ENCODE measurements around the gene VHLL. TPM values are rescaled to one million over a fixed set of nuclear protein-coding genes. Genes with fewer than 3 reads are reported as not detected.

The VHLL gene
- polyA plus RNA-seq, 1 of the 3 experiments (the other 2 are of a cell fraction): not detected

- no peaks in the 10 kb centered on the region for H3K27me3 ChIP-seq (ENCODE audit: insufficient read depth)
- H3K36me3 ChIP-seq (replicated peaks in 1 of 2; ENCODE audit: control insufficient read depth in 1 of 2, insufficient read depth in 2 of 2, low read length in 1 of 2): peaks cover 4 to 17% of the 10 kb centered on the region in 2 experiments
- H4K20me1 ChIP-seq (ENCODE audit: insufficient read depth): peaks cover 15% of the 10 kb centered on the region
- no peak overlapping the region for H3K4me3 ChIP-seq (ENCODE audit: low read depth in 2 of 2, low read length in 1 of 2)
- peaks cover 10 to 17% of the 10 kb centered on the region in 2 experiments; a peak in 2 of 4 replicates for H3K4me1 ChIP-seq (ENCODE audit: control insufficient read depth in 1 of 2, insufficient read depth in 2 of 2, low read depth in 1 of 2, low read length in 1 of 2)
- TF ChIP-seq YY1 (IDR thresholded peaks at IDR 0.05; ENCODE audit: low read depth) (no peak), TAF1 (IDR thresholded peaks at IDR 0.05; ENCODE audit: borderline replicate concordance, low read depth, low read length) (no peak), CTCF (IDR thresholded peaks at IDR 0.05) (no peak), NFIC (IDR thresholded peaks at IDR 0.05; ENCODE audit: borderline replicate concordance) (no peak), EP300 (IDR thresholded peaks at IDR 0.05; ENCODE audit: borderline replicate concordance in 1 of 2, low read depth in 1 of 2, low read length in 1 of 2) (no peak), FOXM1 (IDR thresholded peaks at IDR 0.05; ENCODE audit: low read depth) (no peak), TCF12 (IDR thresholded peaks at IDR 0.05) (no peak)
- no peaks in the 10 kb centered on the region for H3K9me2 ChIP-seq
- no peak overlapping the region for H3K27ac ChIP-seq (ENCODE audit: low read depth in 2 of 2, low read length in 1 of 2)
- 89% methylated on average over 5 of the region's 21 CpGs for WGBS (ENCODE audit: low lambda C conversion rate)
- DNase-seq: no peak
- H2AFZ ChIP-seq (ENCODE audit: low read depth): no peak overlapping the region
- POLR2A ChIA-PET: interaction anchor here (0.8 kb wide), 1 partner anchor 10 kb away, joined by 3 read pairs; the partner anchor contains the start of gene GLMP
- CTCF ChIA-PET: interaction anchor here (1.2 kb wide), 1 partner anchor 50 kb away, joined by 3 read pairs; no protein-coding TSS in a partner anchor
- H3K9ac ChIP-seq: no peak overlapping the region
- peaks cover 20% of the 10 kb centered on the region for H3F3A ChIP-seq (replicated peaks; ENCODE audit: insufficient read depth)
- no peaks in the 10 kb centered on the region for H3K9me3 ChIP-seq
- H3K79me2 ChIP-seq (ENCODE audit: insufficient read depth): peaks cover 33% of the 10 kb centered on the region
- no peak overlapping the region for H3K4me2 ChIP-seq
Observed at GRCh38 chr1:156285437-156285836, 13.7 kb downstream of the VHLL start.

GRCh38 chr1:156284757-156285156 lies 14.3 kb downstream of the VHLL start:
- Histone ChIP-seq H3K4me3 (ENCODE audit: low read depth in 2 of 2, low read length in 1 of 2) (no peak overlapping the region), H3K36me3 (replicated peaks in 1 of 2; ENCODE audit: control insufficient read depth in 1 of 2, insufficient read depth in 2 of 2, low read length in 1 of 2) (peaks cover 8 to 14% of the 10 kb centered on the region in 2 experiments), H3K9me3 (no peaks in the 10 kb centered on the region), H4K20me1 (ENCODE audit: insufficient read depth) (peaks cover 22% of the 10 kb centered on the region), H3K4me2 (no peak overlapping the region), H3K9me2 (no peaks in the 10 kb centered on the region), H3K27me3 (ENCODE audit: insufficient read depth) (no peaks in the 10 kb centered on the region), H3K79me2 (ENCODE audit: insufficient read depth) (peaks cover 39% of the 10 kb centered on the region), H3K9ac (no peak overlapping the region), H3K27ac (ENCODE audit: low read depth in 2 of 2, low read length in 1 of 2) (no peak overlapping the region), H3K4me1 (ENCODE audit: control insufficient read depth in 1 of 2, insufficient read depth in 2 of 2, low read depth in 1 of 2, low read length in 1 of 2) (peaks cover 10 to 17% of the 10 kb centered on the region in 2 experiments; a peak in 2 of 4 replicates), H2AFZ (ENCODE audit: low read depth) (no peak overlapping the region), H3F3A (replicated peaks; ENCODE audit: insufficient read depth) (peaks cover 14% of the 10 kb centered on the region)
- DNase-seq: no peak
- WGBS (ENCODE audit: low lambda C conversion rate): 91% methylated on average over 4 of the region's 4 CpGs
- TF ChIP-seq ELF1 (IDR thresholded peaks at IDR 0.05): no peak
- TF ChIP-seq MXI1 (IDR thresholded peaks at IDR 0.05; ENCODE audit: low read depth, low read length): no peak
- no peak for TF ChIP-seq IRF3 (IDR thresholded peaks at IDR 0.05; ENCODE audit: low read depth, low read length)
- TF ChIP-seq CHD2 (IDR thresholded peaks at IDR 0.05; ENCODE audit: low read length, partially characterized antibody): no peak
- no peak for TF ChIP-seq TAF1 (IDR thresholded peaks at IDR 0.05; ENCODE audit: borderline replicate concordance, low read depth, low read length)
- no peak for TF ChIP-seq MEF2A (IDR thresholded peaks at IDR 0.05; ENCODE audit: borderline replicate concordance, low read depth)
- no peak for TF ChIP-seq EP300 (IDR thresholded peaks at IDR 0.05; ENCODE audit: borderline replicate concordance in 1 of 2, low read depth in 1 of 2, low read length in 1 of 2)
- TF ChIP-seq FOXM1 (IDR thresholded peaks at IDR 0.05; ENCODE audit: low read depth): no peak
- TF ChIP-seq NRF1 (IDR thresholded peaks at IDR 0.05; ENCODE audit: low read depth, low read length): no peak
- TF ChIP-seq FOXJ3 (CRISPR knock-in tag; IDR thresholded peaks at IDR 0.05): no peak
- no peak for TF ChIP-seq RFX5 (IDR thresholded peaks at IDR 0.05; ENCODE audit: low read length)
- no peak for TF ChIP-seq TCF12 (IDR thresholded peaks at IDR 0.05)
- no peak for TF ChIP-seq POLR2AphosphoS5 (IDR thresholded peaks at IDR 0.05; ENCODE audit: low read depth, low read length)
- TF ChIP-seq, protein P1, sequence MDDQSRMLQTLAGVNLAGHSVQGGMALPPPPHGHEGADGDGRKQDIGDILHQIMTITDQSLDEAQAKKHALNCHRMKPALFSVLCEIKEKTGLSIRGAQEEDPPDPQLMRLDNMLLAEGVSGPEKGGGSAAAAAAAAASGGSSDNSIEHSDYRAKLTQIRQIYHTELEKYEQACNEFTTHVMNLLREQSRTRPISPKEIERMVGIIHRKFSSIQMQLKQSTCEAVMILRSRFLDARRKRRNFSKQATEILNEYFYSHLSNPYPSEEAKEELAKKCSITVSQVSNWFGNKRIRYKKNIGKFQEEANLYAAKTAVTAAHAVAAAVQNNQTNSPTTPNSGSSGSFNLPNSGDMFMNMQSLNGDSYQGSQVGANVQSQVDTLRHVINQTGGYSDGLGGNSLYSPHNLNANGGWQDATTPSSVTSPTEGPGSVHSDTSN (IDR thresholded peaks at IDR 0.05): no peak
- no peak for TF ChIP-seq GABPA (IDR thresholded peaks at IDR 0.05; ENCODE audit: low read depth)
- no peak for TF ChIP-seq SMC3 (IDR thresholded peaks at IDR 0.05; ENCODE audit: low read depth, low read length)
- no peak for TF ChIP-seq SIN3A (IDR thresholded peaks at IDR 0.05; ENCODE audit: borderline replicate concordance, low read depth, low read length)
- TF ChIP-seq RXRA (IDR thresholded peaks at IDR 0.05; ENCODE audit: borderline replicate concordance, low read depth): no peak
- POLR2A ChIA-PET: interaction anchor here (0.8 kb wide), 1 partner anchor 11 kb away, joined by 3 read pairs; the partner anchor contains the start of gene GLMP
- CTCF ChIA-PET: interaction anchor here (1.1 to 1.9 kb wide), 4 partner anchors 35 to 218 kb away, joined by 3 to 8 read pairs (median 4); no protein-coding TSS in a partner anchor
